IPS DF 6.9 (cell line): ENCODE measurements around the gene EIF6.
"Not testable (repeated sequence)": the region's sequence is repeated elsewhere in the genome, so short reads cannot be mapped to it uniquely, and the experiment has no call there.

ENCODE experiments used
- DNase-seq: peaks from one replicate; pipeline ENCODE4 v3.0.0-alpha.2; 2013; ENCODE audit warnings: low read depth, low spot score
- H3K27ac ChIP-seq: one replicate; pipeline ENCODE4 v1.5.1; 2013; ENCODE audit warnings: low read length, control low read depth
- H3K27me3 ChIP-seq: 2 replicates; pipeline ENCODE4 v1.6.1; 2013; ENCODE audit warnings: mild to moderate bottlenecking, low read length; ENCODE audit not compliant: control insufficient read depth, insufficient read depth
- H3K36me3 ChIP-seq: 2 replicates; pipeline ENCODE4 v1.6.1; 2013; ENCODE audit warnings: low read length; ENCODE audit not compliant: control insufficient read depth, insufficient read depth
- H3K4me1 ChIP-seq: 2 replicates; pipeline ENCODE4 v1.6.1; 2013; ENCODE audit warnings: low read length; ENCODE audit not compliant: control insufficient read depth, insufficient read depth
- H3K4me3 ChIP-seq: 2 replicates; pipeline ENCODE4 v1.5.1; 2013; ENCODE audit warnings: mild to moderate bottlenecking, low read length
- H3K9me3 ChIP-seq: 2 replicates; pipeline ENCODE4 v1.6.1; 2013; ENCODE audit warnings: low read length, inconsistent platforms; ENCODE audit not compliant: control insufficient read depth, insufficient read depth
- WGBS: extraction: QIAGEN DNeasy Blood & Tissue Kit; methylation state at CpG from one replicate; pipeline ENCODE4 v1.1.7; 2013; ENCODE audit warnings: mixed read lengths, missing lambda C conversion rate; ENCODE audit not compliant: insufficient read length, insufficient coverage; 5-methylcytosine and 5-hydroxymethylcytosine counted together

EIF6 gene

DNA sequence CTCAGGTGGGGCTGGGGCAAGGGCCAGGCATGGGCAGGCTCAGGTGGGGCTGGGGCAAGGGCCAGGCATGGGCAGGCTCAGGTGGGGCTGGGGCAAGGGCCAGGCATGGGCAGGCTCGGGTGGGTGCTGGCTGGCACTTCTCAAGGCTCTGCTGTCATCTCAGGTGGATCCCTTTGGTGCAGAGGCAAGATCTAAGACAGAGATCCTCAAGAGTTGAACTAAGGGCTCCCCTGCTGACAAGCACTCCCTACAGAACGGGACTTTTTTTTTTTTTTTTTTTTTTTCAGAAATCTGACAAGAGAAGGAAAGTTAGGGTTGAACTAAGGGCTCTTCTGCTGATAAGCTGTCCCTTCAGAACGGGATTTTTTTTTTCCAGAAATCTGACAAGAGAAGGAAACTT, 31.6 kb downstream of the EIF6 start:
- Histone ChIP-seq H3K9me3 (no peaks in the 10 kb centered on the region), H3K27ac (no peak overlapping the region), H3K4me1 (no peaks in the 10 kb centered on the region; the same call in 1 of the 2 replicates), H3K27me3 (no peaks in the 10 kb centered on the region), H3K4me3 (no peak overlapping the region), H3K36me3 (no peaks in the 10 kb centered on the region)
- no peak for DNase-seq
- no CpG with 5 or more reads among the region's 3 CpGs for WGBS

DNA sequence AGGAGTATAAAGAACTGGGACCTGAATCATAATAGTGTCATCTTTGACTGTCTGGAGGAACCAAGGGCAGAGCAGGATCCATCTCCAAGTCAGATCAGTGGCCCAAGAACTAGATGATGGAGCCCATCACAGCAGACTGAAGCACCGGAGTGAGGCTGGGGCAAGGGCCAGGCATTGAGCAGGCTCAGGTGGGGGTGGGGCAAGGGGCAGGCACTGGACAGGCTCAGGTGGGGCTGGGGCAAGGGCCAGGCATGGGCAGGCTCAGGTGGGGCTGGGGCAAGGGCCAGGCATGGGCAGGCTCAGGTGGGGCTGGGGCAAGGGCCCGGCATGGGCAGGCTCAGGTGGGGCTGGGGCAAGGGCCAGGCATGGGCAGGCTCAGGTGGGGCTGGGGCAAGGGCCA, 32.0 kb downstream of the EIF6 start:
- no CpG with 5 or more reads among the region's 2 CpGs for WGBS
- not testable (repeated sequence) for DNase-seq, H3K27me3 ChIP-seq, H3K36me3 ChIP-seq, H3K9me3 ChIP-seq, H3K4me3 ChIP-seq, H3K4me1 ChIP-seq, H3K27ac ChIP-seq

- Histone ChIP-seq H3K27me3 (no peaks in the 10 kb centered on the region), H3K4me1 (no peaks in the 10 kb centered on the region), H3K4me3 (no peak overlapping the region), H3K9me3 (no peaks in the 10 kb centered on the region), H3K36me3 (no peaks in the 10 kb centered on the region), H3K27ac (no peak overlapping the region)
- no peak for DNase-seq
- no CpG with 5 or more reads among the region's 2 CpGs for WGBS
Measured at GRCh38 chr20:35252037-35252461, 32.5 kb downstream of the EIF6 start.

DNA sequence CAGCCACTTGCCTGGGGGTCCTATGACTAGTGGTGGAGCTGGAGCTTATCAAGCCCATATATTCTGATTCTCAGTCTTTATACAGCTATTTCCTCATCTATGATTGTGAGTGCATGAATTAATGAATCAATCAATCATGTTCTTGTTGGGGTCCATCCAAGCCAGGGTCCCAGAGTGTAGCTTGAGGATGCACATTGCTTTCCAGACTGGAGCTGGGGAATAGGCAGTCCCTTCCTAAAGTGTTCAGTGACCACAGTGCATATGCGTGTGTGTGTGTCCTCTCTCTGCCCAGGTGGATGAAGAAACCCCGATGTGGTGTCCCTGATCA, 33.0 kb downstream of the EIF6 start:
- no peak for DNase-seq
- H3K27me3 ChIP-seq: no peaks in the 10 kb centered on the region
- WGBS: no CpG with 5 or more reads among the region's 2 CpGs
- H3K4me1 ChIP-seq: no peaks in the 10 kb centered on the region
- no peaks in the 10 kb centered on the region for H3K36me3 ChIP-seq
- H3K4me3 ChIP-seq: no peak overlapping the region
- H3K27ac ChIP-seq: no peak overlapping the region
- H3K9me3 ChIP-seq: no peaks in the 10 kb centered on the region

DNA sequence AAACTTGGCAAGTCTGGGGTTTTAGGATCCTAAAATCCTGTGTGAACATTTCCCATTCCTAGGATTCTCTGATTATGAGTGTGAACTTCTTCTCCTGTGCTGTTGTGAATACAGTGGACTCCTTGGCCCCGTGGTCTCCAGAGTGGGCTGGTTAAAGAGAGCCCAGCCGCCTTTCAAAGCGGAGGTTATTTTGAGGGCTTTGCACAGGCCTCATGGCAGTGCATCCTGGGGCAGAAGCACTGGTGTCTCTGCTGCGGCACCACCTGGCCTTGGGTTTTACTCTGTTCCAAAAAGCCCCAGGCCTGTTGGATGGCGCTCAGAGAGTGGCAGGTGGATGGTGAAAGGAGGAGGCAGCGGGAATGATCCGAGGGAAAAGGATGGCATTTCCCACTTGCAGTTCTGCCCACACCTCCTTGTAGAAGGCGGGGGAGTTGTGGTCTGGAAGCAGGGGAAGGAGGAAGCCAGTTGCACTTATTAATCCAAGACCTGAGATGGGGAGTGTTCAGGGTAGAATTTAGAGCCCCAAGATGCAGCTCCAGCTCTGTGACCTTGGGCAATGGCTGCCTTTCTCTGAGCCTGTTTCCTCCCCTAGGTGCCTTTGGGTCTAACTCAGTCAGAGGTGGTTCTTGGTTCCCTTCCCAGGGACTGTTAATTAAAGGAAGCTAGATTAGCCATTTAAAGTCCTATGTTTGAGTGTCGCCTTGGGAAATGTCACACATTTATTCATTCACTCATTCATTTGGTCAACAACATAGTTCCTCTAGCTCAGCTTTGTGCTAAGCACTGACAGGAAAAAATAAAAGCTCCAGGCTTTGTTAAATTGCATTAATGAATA, 35.7 kb downstream of the EIF6 start:
- Histone ChIP-seq H3K36me3 (no peaks in the 10 kb centered on the region), H3K27me3 (no peaks in the 10 kb centered on the region), H3K9me3 (no peaks in the 10 kb centered on the region), H3K27ac (no peak overlapping the region), H3K4me1 (no peaks in the 10 kb centered on the region), H3K4me3 (no peak overlapping the region)
- DNase-seq: no peak
- no CpG with 5 or more reads among the region's 9 CpGs for WGBS

GRCh38 chr20:35246723-35247122, 37.8 kb downstream of the EIF6 start:
- no peaks in the 10 kb centered on the region for H3K4me1 ChIP-seq
- no peaks in the 10 kb centered on the region for H3K27me3 ChIP-seq
- no peaks in the 10 kb centered on the region for H3K36me3 ChIP-seq
- no peak overlapping the region for H3K27ac ChIP-seq
- no peak overlapping the region for H3K4me3 ChIP-seq
- no peak for DNase-seq
- H3K9me3 ChIP-seq: no peaks in the 10 kb centered on the region
- WGBS: no CpG with 5 or more reads among the region's 12 CpGs

GRCh38 chr20:35243986-35244385, 40.6 kb downstream of the EIF6 start:
- no peak for DNase-seq
- Histone ChIP-seq H3K36me3 (no peaks in the 10 kb centered on the region), H3K27ac (no peak overlapping the region), H3K4me1 (no peaks in the 10 kb centered on the region), H3K9me3 (no peaks in the 10 kb centered on the region), H3K27me3 (no peaks in the 10 kb centered on the region), H3K4me3 (no peak overlapping the region)
- no CpG with 5 or more reads among the region's 2 CpGs for WGBS

DNA sequence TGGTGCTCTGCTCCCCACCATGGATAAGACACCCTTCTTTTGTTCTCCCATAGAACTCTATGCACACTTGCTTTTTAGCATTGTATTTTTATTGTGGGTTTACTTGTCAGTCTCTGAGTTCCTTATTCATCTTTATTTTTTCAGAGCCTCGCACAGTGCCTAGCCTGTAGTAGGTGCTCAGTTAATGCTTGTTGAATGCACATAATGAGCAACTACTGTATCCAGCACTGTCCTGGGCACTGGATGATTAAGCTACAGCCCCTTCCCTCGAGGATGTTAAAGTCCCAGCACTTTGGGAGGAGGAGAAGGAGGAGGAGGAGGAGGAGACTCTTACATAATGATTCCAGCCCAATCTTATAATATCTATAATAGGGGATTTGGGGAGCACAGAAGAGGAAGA, 41.3 kb downstream of the EIF6 start:
- no peaks in the 10 kb centered on the region for H3K4me1 ChIP-seq
- no peaks in the 10 kb centered on the region for H3K27me3 ChIP-seq
- H3K36me3 ChIP-seq: no peaks in the 10 kb centered on the region
- no peak for DNase-seq
- H3K9me3 ChIP-seq: no peaks in the 10 kb centered on the region
- no peak overlapping the region for H3K27ac ChIP-seq
- H3K4me3 ChIP-seq: no peak overlapping the region
- WGBS: no CpG with 5 or more reads among the region's 2 CpGs

DNA sequence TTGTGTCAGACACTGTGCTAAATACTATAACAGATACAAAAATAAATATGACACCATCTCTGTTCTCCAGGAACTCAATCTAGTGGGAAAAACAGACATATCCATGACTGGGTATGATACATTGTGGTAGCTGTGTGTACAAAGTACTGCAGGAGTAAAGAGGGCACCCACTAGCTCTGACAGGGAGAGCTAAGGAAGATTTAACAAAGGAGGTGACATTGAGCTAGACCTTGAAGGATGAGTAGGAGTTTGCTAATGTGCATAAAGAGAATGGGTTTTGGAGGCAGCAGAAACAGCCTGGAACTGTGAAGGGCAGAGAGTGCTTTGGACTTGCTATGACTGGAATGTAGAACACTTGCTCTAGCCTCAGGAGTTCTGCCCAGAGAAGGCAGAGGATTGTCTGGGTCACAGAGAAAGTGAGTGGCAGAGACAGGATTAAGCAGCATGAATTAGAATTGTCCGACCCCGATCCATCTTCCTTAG, 43.7 kb downstream of the EIF6 start:
- H3K36me3 ChIP-seq: no peaks in the 10 kb centered on the region
- H3K4me3 ChIP-seq: no peak overlapping the region
- no peaks in the 10 kb centered on the region for H3K4me1 ChIP-seq
- H3K27ac ChIP-seq: no peak overlapping the region
- H3K27me3 ChIP-seq: no peaks in the 10 kb centered on the region
- no peak for DNase-seq
- no peaks in the 10 kb centered on the region for H3K9me3 ChIP-seq
- no CpG with 5 or more reads among the region's 2 CpGs for WGBS

- Histone ChIP-seq H3K9me3 (no peaks in the 10 kb centered on the region), H3K27me3 (no peaks in the 10 kb centered on the region), H3K4me1 (no peaks in the 10 kb centered on the region), H3K4me3 (no peak overlapping the region), H3K36me3 (no peaks in the 10 kb centered on the region), H3K27ac (no peak overlapping the region)
- DNase-seq: no peak
- WGBS: no CpG with 5 or more reads among the region's 5 CpGs
Measured at GRCh38 chr20:35240083-35240810, 44.3 kb downstream of the EIF6 start.
